HCT116 (cell line): ENCODE measurements around the gene UQCC5. TPM values are rescaled to one million over a fixed set of nuclear protein-coding genes. Genes with fewer than 3 reads are reported as not detected.

Experiments used
- ATAC-seq: fragments of 200-7000 bp; cut with Tn5 transposase; 2 replicates; pipeline ENCODE4 v1.9.1; 2020; ENCODE audit warnings: mild to moderate bottlenecking, moderate library complexity
- BruUV-seq: library from RNA; stranded (reverse); fragments of 400-500 nt; replicated peaks from 2 replicates; lab custom pipeline; 2021; lab: Mats Ljungman, UMichigan
- CTCF ChIA-PET: fragments of 300-600 bp; sonication (Branson Sonifier 250); formaldehyde crosslinking; loops from one replicate; lab custom pipeline; 2021; ENCODE audit warnings: antibody characterized with exemption; lab: Charles Lee
- POLR2A ChIA-PET: fragments of 300-600, 350-600 bp; sonication (Branson Sonifier 250); formaldehyde crosslinking; loops from one replicate; lab custom pipeline; 2021; ENCODE audit warnings: antibody characterized with exemption; lab: Charles Lee
- RAD21 ChIA-PET, 2 experiments: fragments of 300-600 bp; sonication (Branson Sonifier 250); formaldehyde crosslinking; loops; one replicate each; lab custom pipeline; 2023; ENCODE audit warnings: low total read pairs in 2 of 2; ENCODE audit not compliant: uncharacterized antibody in 2 of 2, unreplicated experiment in 2 of 2, low non-redundant PET in 1 of 2; lab: Charles Lee
- DNase-seq: peaks from one replicate; pipeline ENCODE4 v3.0.0-alpha.2; 2010; ENCODE audit warnings: low read depth, low spot score
- H2AFZ ChIP-seq: fragments of 200-600 bp; shearing (Covaris generic), sonication (generic); 2 replicates; pipeline ENCODE4 v1.6.1; 2017; ENCODE audit warnings: low read depth, mixed run types, mixed read lengths, antibody characterized with exemption, low read length; ENCODE audit not compliant: poor library complexity, severe bottlenecking
- H3K27ac ChIP-seq: 2 replicates; pipeline ENCODE4 v1.5.1; 2012; ENCODE audit warnings: low read depth, low read length
- H3K27me3 ChIP-seq: fragments of 200-600 bp; sonication (generic); 2 replicates; pipeline ENCODE4 v1.6.1; 2016; ENCODE audit warnings: mixed run types, low read length, mixed read lengths; ENCODE audit not compliant: insufficient read depth
- H3K36me3 ChIP-seq, 2 experiments: fragments of 200-500 bp in 1 of 2; fragments of 200-600 bp in 1 of 2; sonication (Bioruptor generic) in 1 of 2; sonication (generic) in 1 of 2; 2 replicates each; pipeline versions ENCODE4 v1.5.1 to v1.6.1; 2014 to 2016; ENCODE audit warnings: low read length in 2 of 2, inconsistent platforms in 1 of 2, mixed read lengths in 1 of 2, mixed run types in 1 of 2; ENCODE audit not compliant: insufficient read depth in 2 of 2, control insufficient read depth in 1 of 2
- H3K4me1 ChIP-seq, 2 experiments: fragments of 200-600 bp in 1 of 2; sonication (generic) in 1 of 2; 2 replicates each; pipeline versions ENCODE4 v1.5.1 to v1.6.1; 2012 to 2017; ENCODE audit warnings: low read length in 2 of 2, inconsistent platforms in 1 of 2, mild to moderate bottlenecking in 1 of 2, mixed read lengths in 1 of 2, mixed run types in 1 of 2, moderate library complexity in 1 of 2; ENCODE audit not compliant: insufficient read depth in 2 of 2, control insufficient read depth in 1 of 2
- H3K4me2 ChIP-seq: fragments of 200-600 bp; sonication (generic); 2 replicates; pipeline ENCODE4 v1.6.1; 2017; ENCODE audit warnings: mixed run types, low read length, mixed read lengths
- H3K4me3 ChIP-seq, 2 experiments: fragments of 200-600 bp in 1 of 2; sonication (generic) in 1 of 2; replicated peaks in 1 of 2; 2 replicates each; pipeline ENCODE4 v1.5.1; 2011 to 2016; ENCODE audit warnings: low read length in 2 of 2, control low read depth in 1 of 2, low read depth in 1 of 2, mild to moderate bottlenecking in 1 of 2, mixed read lengths in 1 of 2, mixed run types in 1 of 2
- H3K79me2 ChIP-seq: fragments of 200-600 bp; sonication (generic); 2 replicates; pipeline ENCODE4 v1.6.1; 2017; ENCODE audit warnings: mild to moderate bottlenecking, mixed run types, low read length, moderate library complexity, mixed read lengths; ENCODE audit not compliant: insufficient read depth
- H3K9ac ChIP-seq: fragments of 200-600 bp; sonication (generic); 2 replicates; pipeline ENCODE4 v1.6.1; 2016; ENCODE audit warnings: low read length, mixed read lengths
- H3K9me2 ChIP-seq: fragments of 200-600 bp; sonication (generic), shearing (Covaris generic); 2 replicates; pipeline ENCODE4 v1.6.1; 2017; ENCODE audit warnings: mixed run types, mild to moderate bottlenecking, moderate library complexity; ENCODE audit not compliant: insufficient read depth
- H3K9me3 ChIP-seq, 2 experiments: fragments of 200-500 bp in 1 of 2; fragments of 200-600 bp in 1 of 2; sonication (Bioruptor generic) in 1 of 2; sonication (generic) in 1 of 2; 2 replicates each; pipeline ENCODE4 v1.6.1; 2014 to 2017; ENCODE audit warnings: low read length in 2 of 2, mixed read lengths in 2 of 2, inconsistent platforms in 1 of 2, low read depth in 1 of 2, mild to moderate bottlenecking in 1 of 2, mixed run types in 1 of 2, moderate library complexity in 1 of 2; ENCODE audit not compliant: control insufficient read depth in 1 of 2, insufficient read depth in 1 of 2
- H4K20me1 ChIP-seq: fragments of 200-600 bp; sonication (generic), shearing (Covaris generic); 2 replicates; pipeline ENCODE4 v1.6.1; 2017; ENCODE audit warnings: mixed run types, mild to moderate bottlenecking, moderate library complexity; ENCODE audit not compliant: insufficient read depth
- CBX3 ChIP-seq: IDR thresholded peaks from 2 replicates; pipeline ENCODE4 v1.6.1; 2012; ENCODE audit warnings: low read depth
- CEBPB ChIP-seq: IDR thresholded peaks from 2 replicates; pipeline ENCODE4 v1.6.1; 2012; ENCODE audit warnings: low read depth
- CTCF ChIP-seq, 3 experiments: fragments of 200-600 bp in 1 of 3; sonication (generic) in 1 of 3; IDR thresholded peaks in 2 of 3; conservative IDR thresholded peaks in 1 of 3; 2 replicates each; pipeline ENCODE4 v1.5.1; 2012 to 2017; ENCODE audit warnings: low read depth in 2 of 3, low read length in 2 of 3, antibody characterized with exemption in 1 of 3, borderline replicate concordance in 1 of 3, control low read depth in 1 of 3, mild to moderate bottlenecking in 1 of 3, mixed read lengths in 1 of 3, mixed run types in 1 of 3, moderate library complexity in 1 of 3; ENCODE audit not compliant: insufficient read depth in 1 of 3
- ELF1 ChIP-seq: IDR thresholded peaks from 2 replicates; pipeline ENCODE4 v1.6.1; 2012; ENCODE audit warnings: low read depth, borderline replicate concordance
- EZH2 ChIP-seq: fragments of 200-600 bp; sonication (generic); IDR thresholded peaks from 2 replicates; pipeline ENCODE4 v1.6.1; 2017; ENCODE audit warnings: antibody characterized with exemption, mixed run types
- FOSL1 ChIP-seq: IDR thresholded peaks from 2 replicates; pipeline ENCODE4 v1.6.1; 2012; ENCODE audit warnings: low read depth
- JUND ChIP-seq: IDR thresholded peaks from 2 replicates; pipeline ENCODE4 v1.6.1; 2012
- MAX ChIP-seq: IDR thresholded peaks from 2 replicates; pipeline ENCODE4 v1.6.1; 2012
- POLR2AphosphoS5 ChIP-seq: IDR thresholded peaks from 2 replicates; pipeline ENCODE4 v1.6.1; 2011; ENCODE audit warnings: mild to moderate bottlenecking, low read depth, low read length, moderate library complexity
- SP1 ChIP-seq: IDR thresholded peaks from 2 replicates; pipeline ENCODE4 v1.6.1; 2012; ENCODE audit warnings: low read depth
- SRF ChIP-seq: IDR thresholded peaks from 2 replicates; pipeline ENCODE4 v1.6.1; 2012; ENCODE audit warnings: low read depth
- YY1 ChIP-seq: IDR thresholded peaks from 2 replicates; pipeline ENCODE4 v1.6.1; 2011; ENCODE audit warnings: low read length, low read depth, moderate library complexity, mild to moderate bottlenecking; ENCODE audit not compliant: insufficient replicate concordance; ENCODE audit errors: extremely low read depth
- ZBTB33 ChIP-seq: IDR thresholded peaks from 2 replicates; pipeline ENCODE4 v1.6.1; 2011; ENCODE audit warnings: mild to moderate bottlenecking, low read length, moderate library complexity; ENCODE audit not compliant: insufficient replicate concordance; ENCODE audit errors: extremely low read depth
- ZFX ChIP-seq: fragments of 450-650 bp; IDR thresholded peaks from 2 replicates; pipeline ENCODE4 v1.6.1; 2017
- ZNF274 ChIP-seq: fragments of 200-500 bp; sonication (Bioruptor generic); IDR thresholded peaks from 2 replicates; pipeline ENCODE4 v1.6.1; 2014; ENCODE audit warnings: mild to moderate bottlenecking, low read depth, low read length, inconsistent platforms
- intact Hi-C: fragments of 100-400 bp; cut with micrococcal nuclease; formaldehyde crosslinking; loops from 2 replicates; pipeline ENCODE4 v1.10.0; 2022
- total RNA-seq: library from RNA; stranded (reverse); gene quantifications from one replicate; pipeline ENCODE4 v1.2.1, GENCODE V29; 2021; ENCODE audit not compliant: unreplicated experiment

The UQCC5 gene
- total RNA-seq, 1 experiment from 2014 or later, result 14.1 TPM

- no peak overlapping the region for H3K9ac ChIP-seq
- no peaks in the 10 kb centered on the region for H3K79me2 ChIP-seq
- intact Hi-C loops, result no loop called here
- H3K9me3 ChIP-seq, result no peaks in the 10 kb centered on the region
- RAD21 ChIA-PET, result no interaction called here
- CTCF ChIA-PET, result no interaction called here
- no peak overlapping the region for H3K4me3 ChIP-seq
- H4K20me1 ChIP-seq, result no peaks in the 10 kb centered on the region
- H3K4me1 ChIP-seq, result peaks cover 3 to 4% of the 10 kb centered on the region in 2 experiments; a peak in 2 of 4 replicates
- DNase-seq (no peak), ATAC-seq (no peak)
- no peak overlapping the region for H3K4me2 ChIP-seq
- H3K27ac ChIP-seq, result no peak overlapping the region
- BruUV-seq, result no TSS peak
- H2AFZ ChIP-seq, result no peak overlapping the region
- no peaks in the 10 kb centered on the region for H3K36me3 ChIP-seq
- TF ChIP-seq CEBPB, result no peak
- POLR2A ChIA-PET, result no interaction called here
- H3K9me2 ChIP-seq, result no peaks in the 10 kb centered on the region
- no peaks in the 10 kb centered on the region for H3K27me3 ChIP-seq
Measured at GRCh38 chr3:52503788-52504424, 32.5 kb upstream of the UQCC5 start.

GRCh38 chr3:52504977-52505376, 31.4 kb upstream of the UQCC5 start:
- Histone ChIP-seq H3K36me3 (no peaks in the 10 kb centered on the region), H3K9me3 (no peaks in the 10 kb centered on the region), H3K4me3 (no peak overlapping the region), H2AFZ (no peak overlapping the region), H3K79me2 (no peaks in the 10 kb centered on the region), H3K4me2 (no peak overlapping the region), H3K9me2 (no peaks in the 10 kb centered on the region), H3K9ac (no peak overlapping the region), H3K27ac (no peak overlapping the region), H3K4me1 (peaks cover 3 to 9% of the 10 kb centered on the region in 2 experiments; a peak in 2 of 4 replicates), H4K20me1 (no peaks in the 10 kb centered on the region), H3K27me3 (no peaks in the 10 kb centered on the region)
- DNase-seq, result no peak
- RAD21 ChIA-PET, result no interaction called here
- CTCF ChIA-PET, result no interaction called here
- TF ChIP-seq SP1 (no peak), ELF1 (no peak), ZNF274 (no peak), FOSL1 (no peak), ZFX (no peak), ZBTB33 (no peak), CBX3 (no peak), JUND (no peak), MAX (no peak), POLR2AphosphoS5 (no peak), CTCF (IDR thresholded peaks at IDR 0.05 in 2 of 3, conservative IDR thresholded peaks at IDR 0.05 in 1 of 3; ENCODE audit: borderline replicate concordance in 1 of 3, insufficient read depth in 1 of 3, low read depth in 2 of 3, low read length in 2 of 3) (no peak), SRF (no peak), EZH2 (no peak), YY1 (no peak)
- POLR2A ChIA-PET, result no interaction called here
- ATAC-seq, result no peak
- intact Hi-C loops, result no loop called here
- BruUV-seq, result no TSS peak
